Measurements from ENCODE around the gene CD200.
A peak's percentile ranks its signal among the peaks of the same experiment; 100 is the strongest.
"Not testable (repeated sequence)": the region's sequence is repeated elsewhere in the genome, so short reads cannot be mapped to it uniquely, and the experiment has no call there.

CD200 gene

DNA sequence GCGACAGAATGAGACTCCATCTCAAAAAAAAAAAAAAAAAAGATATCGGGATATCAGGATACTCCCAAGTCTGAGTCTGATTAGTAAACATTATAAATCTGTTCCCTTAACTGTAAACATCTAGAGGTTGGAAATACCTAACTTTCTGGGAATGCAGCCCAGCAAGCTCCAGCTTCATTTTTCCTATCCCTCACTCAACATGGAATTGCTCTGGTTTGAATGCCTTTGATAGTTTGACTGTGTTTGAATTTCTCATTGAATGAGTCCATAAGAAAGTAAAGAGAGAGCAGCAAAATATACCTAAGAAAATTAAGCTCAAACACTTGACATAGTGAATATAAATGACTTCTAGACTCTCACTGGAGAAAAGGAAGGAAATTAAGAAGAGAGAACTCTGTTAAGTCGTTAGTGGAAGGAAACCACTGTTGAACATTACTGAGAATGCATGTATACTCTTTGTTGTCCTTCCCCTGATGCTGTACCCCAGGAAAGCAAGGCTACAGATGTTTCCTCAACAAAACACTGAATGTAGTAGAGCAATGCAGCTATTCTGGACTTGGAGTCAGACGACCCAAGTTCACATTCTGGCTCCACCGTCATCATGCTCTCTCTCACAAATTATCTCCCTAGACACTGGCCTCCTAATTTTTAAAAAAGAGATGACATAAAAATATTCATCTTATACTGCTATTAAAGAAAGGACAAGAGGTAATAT lies 62.4 kb downstream of the CD200 start:
- peaks cover 46 to 62% of the 10 kb centered on the region in 2 donors for H3K4me1 Mint-ChIP-seq
- no peak overlapping the region for H3K27ac Mint-ChIP-seq
- peaks cover 0 to 7% of the 10 kb centered on the region in 2 donors for H3K36me3 Mint-ChIP-seq
- no peak overlapping the region for H3K4me3 Mint-ChIP-seq
- no peaks in the 10 kb centered on the region for H3K27me3 Mint-ChIP-seq
- ATAC-seq (replicated peaks) = no peak
- no peak for DNase-seq
- H3K9me3 Mint-ChIP-seq = peaks cover 5 to 8% of the 10 kb centered on the region in 2 donors

DNA sequence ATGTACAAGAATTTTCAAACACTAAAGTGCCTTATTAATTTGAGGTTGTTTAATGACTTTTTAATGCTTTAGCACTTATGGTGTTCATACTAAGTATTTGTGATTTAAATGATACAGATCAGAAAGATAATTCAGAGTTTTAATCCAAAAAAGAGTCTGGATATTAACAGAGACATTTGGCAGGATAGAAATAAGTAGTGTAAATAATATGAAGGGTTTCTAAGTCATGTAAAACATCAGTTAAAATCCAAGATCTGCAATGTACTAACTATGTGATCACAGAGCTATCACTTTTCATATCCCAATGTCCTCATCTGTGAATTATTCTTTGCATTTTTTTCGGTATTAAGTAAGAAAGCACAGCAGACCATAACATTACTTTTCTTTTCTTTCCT lies 62.9 kb downstream of the CD200 start:
- Mint-ChIP-seq H3K36me3 (peaks cover 0 to 7% of the 10 kb centered on the region in 2 donors), H3K9me3 (peaks cover 5 to 8% of the 10 kb centered on the region in 2 donors), H3K27ac (no peak overlapping the region), H3K4me3 (no peak overlapping the region), H3K27me3 (no peaks in the 10 kb centered on the region), H3K4me1 (peaks cover 44 to 60% of the 10 kb centered on the region in 2 donors)
- no peak for DNase-seq
- no peak for ATAC-seq (replicated peaks)

DNA sequence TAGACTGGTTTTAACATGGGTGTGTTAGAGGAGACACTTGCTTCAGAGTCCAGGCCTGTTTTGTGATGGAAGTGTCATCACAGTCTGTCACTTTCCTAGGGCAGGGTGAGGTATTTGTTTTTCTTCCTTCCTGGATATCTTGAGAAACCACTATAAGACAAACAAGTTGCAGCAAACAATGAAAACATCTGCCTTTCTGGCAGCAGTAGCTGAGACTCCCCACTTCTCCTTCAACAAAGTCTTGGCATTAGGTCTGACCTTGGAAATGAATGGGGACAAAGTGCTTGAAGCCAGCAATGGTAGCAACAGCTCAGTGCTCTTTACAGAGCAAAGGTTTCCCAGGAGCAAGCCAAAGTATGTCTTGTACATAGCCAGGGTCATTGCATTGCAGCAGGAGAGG lies 64.6 kb downstream of the CD200 start:
- Mint-ChIP-seq H3K9me3 (peaks cover 1 to 5% of the 10 kb centered on the region in 2 donors), H3K36me3 (peaks cover 0 to 4% of the 10 kb centered on the region in 2 donors), H3K27ac (peak overlapping the region; percentile 62), H3K27me3 (no peaks in the 10 kb centered on the region), H3K4me1 (peaks cover 30 to 51% of the 10 kb centered on the region in 2 donors), H3K4me3 (no peak overlapping the region)
- ATAC-seq (replicated peaks) = no peak
- no peak for DNase-seq

DNA sequence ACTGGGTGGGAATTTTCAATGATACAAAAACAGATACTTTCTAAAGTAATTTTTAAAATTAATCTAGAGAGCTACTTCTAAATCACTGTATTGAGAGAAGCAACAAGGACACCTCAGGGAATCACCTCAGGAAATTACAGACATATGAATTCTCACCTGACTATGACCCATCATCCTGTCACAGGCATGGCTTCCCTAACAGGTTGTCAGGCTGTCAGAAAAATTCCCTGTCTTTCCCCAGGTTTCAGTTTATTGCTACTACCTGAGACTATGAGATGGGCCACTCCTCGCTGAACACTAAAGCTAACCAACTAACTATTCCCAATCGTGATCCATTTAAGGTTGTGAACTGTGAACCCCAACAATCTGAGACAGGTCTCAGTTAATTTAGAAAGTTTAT lies 66.1 kb downstream of the CD200 start:
- peaks cover 28 to 47% of the 10 kb centered on the region in 2 donors for H3K4me1 Mint-ChIP-seq
- peaks cover 0 to 2% of the 10 kb centered on the region in 2 donors for H3K36me3 Mint-ChIP-seq
- no peak overlapping the region for H3K4me3 Mint-ChIP-seq
- ATAC-seq (replicated peaks) (no peak), DNase-seq (no peak)
- peak overlapping the region; percentile 84 for H3K27ac Mint-ChIP-seq
- H3K9me3 Mint-ChIP-seq = peaks cover 0 to 2% of the 10 kb centered on the region in 2 donors
- no peaks in the 10 kb centered on the region for H3K27me3 Mint-ChIP-seq

DNA sequence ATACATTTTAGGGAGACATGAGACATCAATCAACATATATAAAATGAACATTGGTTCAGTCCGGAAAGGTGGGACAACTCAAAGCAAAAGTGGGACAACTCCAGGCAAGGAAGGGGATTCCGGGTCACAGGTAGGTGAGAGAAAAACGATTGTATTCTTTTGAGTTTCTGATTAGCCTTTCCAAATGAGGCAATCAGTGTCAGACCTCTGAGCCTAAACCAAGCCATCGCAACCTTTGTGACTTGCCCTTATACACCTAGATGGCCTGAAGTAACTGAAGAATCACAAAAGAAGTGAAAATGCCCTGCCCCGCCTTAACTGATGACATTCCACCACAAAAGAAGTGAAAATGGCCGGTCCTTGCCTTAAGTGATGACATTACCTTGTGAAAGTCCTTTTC lies 66.6 kb downstream of the CD200 start:
- DNase-seq; H3K36me3 Mint-ChIP-seq; H3K27me3 Mint-ChIP-seq; ATAC-seq (replicated peaks); H3K9me3 Mint-ChIP-seq; H3K4me3 Mint-ChIP-seq: not testable (repeated sequence)
- Mint-ChIP-seq H3K4me1 (peaks cover 24 to 43% of the 10 kb centered on the region in 2 donors), H3K27ac (peak overlapping the region; percentile 84)

DNA sequence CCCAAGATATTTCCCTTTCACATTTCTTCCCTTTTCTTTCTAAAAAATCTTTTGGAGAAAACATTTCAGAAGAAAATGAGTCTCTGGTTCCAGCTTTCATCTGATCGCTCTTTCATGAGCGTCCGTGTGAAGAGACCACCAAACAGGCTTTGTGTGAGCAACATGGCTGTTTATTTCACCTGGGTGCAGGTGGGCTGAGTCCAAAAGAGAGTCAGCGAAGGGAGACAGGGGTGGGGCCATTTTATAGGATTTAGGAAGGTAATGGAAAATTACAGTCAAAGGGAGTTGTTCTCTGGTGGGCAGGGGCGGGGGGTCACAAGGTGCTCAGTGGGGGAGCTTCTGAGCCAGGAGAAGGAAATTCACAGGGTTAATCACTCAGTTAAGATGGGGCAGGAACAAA lies 67.4 kb downstream of the CD200 start:
- not testable (repeated sequence) for DNase-seq; H3K9me3 Mint-ChIP-seq; H3K4me3 Mint-ChIP-seq; ATAC-seq (replicated peaks); H3K27me3 Mint-ChIP-seq; H3K36me3 Mint-ChIP-seq
- Mint-ChIP-seq H3K4me1 (peaks cover 24 to 44% of the 10 kb centered on the region in 2 donors), H3K27ac (peak overlapping the region; percentile 77)

DNA sequence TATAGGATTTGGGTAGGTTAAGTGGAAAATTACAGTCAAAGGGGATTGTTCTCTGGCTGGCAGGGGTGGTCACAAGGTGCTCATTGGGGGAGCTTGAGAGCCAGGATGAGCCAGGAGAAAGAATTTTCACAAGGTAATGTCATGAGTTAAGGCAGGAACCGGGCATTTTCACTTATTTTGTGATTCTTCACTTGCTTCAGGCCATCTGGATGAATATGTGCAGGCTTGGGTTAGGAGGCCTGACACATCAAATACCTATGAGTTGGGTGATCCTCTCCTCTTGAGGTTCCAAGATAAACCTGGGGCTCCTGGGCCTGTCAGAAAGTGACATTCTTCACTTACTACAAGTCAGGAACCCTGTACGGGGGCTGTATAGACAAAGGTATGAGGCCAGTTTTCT lies 68.7 kb downstream of the CD200 start:
- Mint-ChIP-seq H3K4me3 (no peak overlapping the region), H3K4me1 (peaks cover 22 to 42% of the 10 kb centered on the region in 2 donors), H3K9me3 (no peaks in the 10 kb centered on the region), H3K27ac (no peak overlapping the region), H3K27me3 (no peaks in the 10 kb centered on the region), H3K36me3 (peaks cover 0 to 2% of the 10 kb centered on the region in 2 donors)
- no peak for ATAC-seq (replicated peaks)
- no peak for DNase-seq

DNA sequence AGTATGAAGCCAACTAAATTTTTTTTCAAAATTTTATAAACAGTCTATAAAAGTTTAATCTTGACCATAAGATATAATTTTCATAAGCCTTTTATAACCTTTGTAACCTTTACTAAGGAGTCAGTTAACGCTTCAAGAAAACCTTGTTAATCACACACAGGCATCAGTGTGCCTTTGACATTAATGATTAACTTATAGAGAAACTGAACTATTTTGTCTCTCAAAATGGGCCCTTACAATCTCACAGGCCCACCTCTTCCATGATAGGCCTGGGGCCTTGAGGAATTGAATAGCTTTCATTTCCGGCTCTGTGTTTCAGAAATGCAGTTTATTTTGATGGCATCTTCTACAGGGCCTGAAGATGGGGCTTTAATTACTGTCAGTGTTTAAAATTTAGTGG lies 70.1 kb downstream of the CD200 start:
- Mint-ChIP-seq H3K4me3 (no peak overlapping the region), H3K9me3 (no peaks in the 10 kb centered on the region), H3K4me1 (peaks cover 24 to 49% of the 10 kb centered on the region in 2 donors), H3K27ac (peak overlapping the region; percentile 25), H3K36me3 (no peaks in the 10 kb centered on the region), H3K27me3 (no peaks in the 10 kb centered on the region)
- DNase-seq = no peak
- no peak for ATAC-seq (replicated peaks)

DNA sequence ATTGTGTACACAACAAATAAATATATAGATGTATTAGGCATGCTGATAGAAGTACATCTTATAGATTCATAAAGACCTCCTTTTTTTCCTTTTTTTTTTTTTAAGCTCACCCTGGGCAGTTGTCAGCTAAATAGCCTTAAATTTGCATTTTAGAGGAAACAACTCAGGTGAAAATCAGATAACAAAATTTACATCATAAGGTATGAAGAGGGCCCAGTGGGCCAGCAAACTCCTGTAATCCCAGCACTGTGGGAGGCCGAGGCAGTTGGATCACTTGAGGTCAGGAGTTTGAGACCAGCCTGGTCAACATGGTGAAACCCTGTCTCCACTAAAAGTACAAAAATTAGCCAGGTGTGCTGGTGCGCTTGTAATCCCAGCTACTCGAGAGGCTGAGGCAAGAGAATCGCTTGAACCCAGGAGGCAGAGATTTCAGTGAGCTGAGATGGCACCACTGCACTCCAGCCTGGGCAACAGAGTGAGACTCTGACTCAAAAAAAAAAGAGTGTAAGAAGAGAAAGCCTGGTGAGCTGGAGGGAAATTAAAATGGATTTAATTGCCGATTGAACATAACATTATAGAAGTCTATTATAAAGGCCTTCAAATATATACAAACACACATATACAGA lies 72.1 kb downstream of the CD200 start:
- not testable (repeated sequence) for H3K36me3 Mint-ChIP-seq; H3K9me3 Mint-ChIP-seq; DNase-seq; H3K27me3 Mint-ChIP-seq; H3K4me3 Mint-ChIP-seq; ATAC-seq (replicated peaks)
- Mint-ChIP-seq H3K4me1 (peaks cover 27 to 48% of the 10 kb centered on the region in 2 donors), H3K27ac (peak overlapping the region; percentile 92)

DNA sequence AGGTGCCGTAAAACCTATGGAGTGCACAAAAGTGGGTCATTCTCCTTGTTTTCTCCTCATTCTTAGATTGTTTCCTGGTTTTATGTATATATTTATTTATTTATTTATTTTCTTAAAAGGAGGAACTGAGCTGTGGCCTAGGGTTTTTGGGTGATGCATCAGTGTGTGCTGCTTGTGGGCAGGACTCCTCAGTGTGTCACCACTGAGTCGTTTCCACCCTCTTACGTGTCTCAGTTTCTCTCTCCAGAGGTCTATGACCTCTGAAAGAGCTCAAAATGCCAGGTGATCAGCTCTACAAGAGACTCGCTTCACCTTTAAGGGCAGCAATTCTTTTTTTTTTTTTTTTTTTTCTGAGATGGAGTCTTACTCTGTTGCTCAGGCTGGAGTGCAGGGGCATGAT lies 72.9 kb downstream of the CD200 start:
- Mint-ChIP-seq H3K4me1 (peaks cover 26 to 48% of the 10 kb centered on the region in 2 donors), H3K9me3 (peaks cover 0 to 4% of the 10 kb centered on the region in 2 donors), H3K36me3 (peaks cover 0 to 4% of the 10 kb centered on the region in 2 donors), H3K27ac (peak overlapping the region; percentile 92), H3K27me3 (no peaks in the 10 kb centered on the region), H3K4me3 (no peak overlapping the region)
- peak; percentile 51 for DNase-seq
- ATAC-seq (replicated peaks) = peak; percentile 76 to 86

DNA sequence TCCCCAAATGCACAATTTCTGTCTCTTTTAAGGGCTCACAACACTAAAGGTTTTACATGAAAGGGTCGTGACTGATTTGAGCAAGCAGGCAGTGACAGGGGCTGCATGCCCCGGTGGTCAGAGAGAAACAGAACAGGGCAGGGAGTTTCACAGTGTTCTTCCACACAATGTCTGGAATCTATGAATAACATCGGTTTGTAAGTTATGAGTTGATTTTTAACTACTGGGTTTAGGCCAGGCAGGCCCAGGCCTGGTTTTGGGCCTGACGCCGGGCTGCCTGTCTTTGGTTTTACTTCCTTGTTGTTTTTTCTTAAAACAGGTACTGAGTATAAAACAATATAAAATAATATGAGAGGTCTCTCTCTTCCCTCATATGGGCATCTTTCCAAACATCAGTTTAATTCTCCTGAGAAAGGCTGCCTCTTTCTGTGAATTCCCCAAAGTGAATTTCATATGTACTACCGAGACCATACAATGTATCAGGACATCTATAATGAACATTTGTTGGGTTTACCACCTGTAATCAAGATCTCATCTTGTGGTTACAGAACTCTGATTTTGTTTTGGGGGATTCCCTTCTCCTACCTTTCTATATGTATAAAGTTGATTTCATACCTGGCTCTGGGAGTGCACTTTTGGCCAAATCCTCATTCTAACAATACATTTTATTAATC lies 74.4 kb downstream of the CD200 start:
- Mint-ChIP-seq H3K27me3 (no peaks in the 10 kb centered on the region), H3K9me3 (peaks cover 2 to 6% of the 10 kb centered on the region in 2 donors), H3K4me1 (peaks cover 30 to 54% of the 10 kb centered on the region in 2 donors), H3K36me3 (peaks cover 0 to 9% of the 10 kb centered on the region in 2 donors), H3K4me3 (peak overlapping the region; percentile 2 to 49), H3K27ac (peak overlapping the region; percentile 82)
- DNase-seq = peak; percentile 61
- ATAC-seq (replicated peaks) = peak; percentile 66 to 72

DNA sequence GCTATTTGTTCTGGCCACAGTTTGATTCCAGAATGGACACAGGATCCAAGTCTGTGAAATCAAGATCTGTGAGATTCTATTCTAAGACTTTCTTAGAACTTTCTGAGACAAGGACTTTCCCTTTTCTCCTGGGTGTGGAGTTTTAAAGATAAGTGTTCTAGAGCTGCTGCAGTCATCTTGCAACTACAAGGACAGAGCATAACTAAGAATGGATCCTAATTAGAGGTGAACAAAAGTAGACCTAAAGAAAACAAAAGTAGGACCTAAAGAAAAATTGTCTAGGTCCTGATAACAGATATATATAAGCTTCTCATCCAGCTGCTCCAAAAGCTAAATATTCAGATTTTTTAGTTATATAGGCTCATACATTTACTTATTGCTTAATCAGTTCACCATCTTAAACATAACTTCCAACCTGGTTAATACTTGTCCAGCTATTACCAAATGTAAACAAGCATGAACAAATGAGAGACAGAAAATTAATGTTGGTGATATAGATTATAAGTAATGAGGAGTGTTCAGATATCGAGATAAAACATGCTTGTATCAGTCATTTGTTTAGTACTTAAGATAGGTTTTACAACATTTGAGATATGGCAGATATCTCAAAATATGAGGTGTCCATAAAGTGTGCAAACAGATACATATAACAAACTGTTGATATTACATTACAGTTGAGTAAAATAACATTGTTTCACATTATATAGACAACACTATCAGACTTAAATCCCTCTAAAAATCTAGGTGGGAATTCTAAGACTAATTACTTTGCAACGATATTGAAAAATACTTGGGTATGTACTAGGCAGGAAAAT lies 75.1 kb downstream of the CD200 start:
- Mint-ChIP-seq H3K4me3 (peak overlapping the region in 1 of 2 donors; percentile 6), H3K9me3 (peaks cover 3 to 8% of the 10 kb centered on the region in 2 donors), H3K4me1 (peaks cover 35 to 62% of the 10 kb centered on the region in 2 donors), H3K36me3 (peaks cover 0 to 13% of the 10 kb centered on the region in 2 donors), H3K27me3 (no peaks in the 10 kb centered on the region), H3K27ac (peak overlapping the region; percentile 82)
- ATAC-seq (replicated peaks) (peak; percentile 41 to 54), DNase-seq (no peak)

DNA sequence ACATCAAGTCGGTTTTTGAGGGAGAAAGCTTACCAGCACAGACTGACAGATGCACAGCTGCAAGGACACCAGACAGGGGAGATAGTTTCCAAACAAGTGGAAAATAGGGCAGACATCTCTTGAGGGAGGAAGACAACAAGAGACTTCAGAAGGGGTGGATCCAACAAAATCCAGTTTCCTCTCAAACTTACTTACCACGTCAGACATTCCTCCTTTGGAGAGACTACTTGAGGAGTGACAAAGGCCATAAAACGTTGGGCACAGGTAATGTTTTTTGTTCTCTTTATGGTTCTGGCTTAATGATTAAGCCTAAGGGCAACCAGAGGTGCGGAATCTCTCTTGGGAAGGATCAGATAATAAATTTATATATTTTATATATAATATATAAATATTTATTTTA lies 76.1 kb downstream of the CD200 start:
- Mint-ChIP-seq H3K4me3 (no peak overlapping the region), H3K27me3 (no peaks in the 10 kb centered on the region), H3K9me3 (peaks cover 5 to 8% of the 10 kb centered on the region in 2 donors), H3K4me1 (peaks cover 43 to 71% of the 10 kb centered on the region in 2 donors), H3K27ac (no peak overlapping the region), H3K36me3 (peaks cover 0 to 15% of the 10 kb centered on the region in 2 donors)
- DNase-seq (no peak), ATAC-seq (replicated peaks) (no peak)

DNA sequence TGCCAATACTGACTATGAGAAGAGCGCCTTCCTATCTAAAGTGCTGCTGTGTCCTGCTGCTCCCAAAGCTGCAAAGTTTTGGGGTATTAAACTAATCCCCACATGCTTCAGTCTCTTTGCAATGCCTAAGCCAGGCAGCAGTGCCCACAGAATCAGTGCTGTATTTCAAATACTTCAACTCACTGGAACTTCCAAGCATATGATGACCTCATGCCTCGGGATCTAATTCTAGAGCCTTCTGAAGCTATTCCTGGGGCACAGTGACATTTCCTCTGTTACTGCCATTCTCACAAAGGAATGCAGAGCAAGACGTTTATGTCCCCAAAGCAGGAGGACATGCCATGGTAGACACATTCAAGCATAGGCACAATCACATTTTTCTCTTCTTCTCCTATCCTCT lies 78.5 kb downstream of the CD200 start:
- no peaks in the 10 kb centered on the region for H3K27me3 Mint-ChIP-seq
- ATAC-seq (replicated peaks) (no peak), DNase-seq (no peak)
- no peak overlapping the region for H3K27ac Mint-ChIP-seq
- peaks cover 9 to 24% of the 10 kb centered on the region in 2 donors for H3K36me3 Mint-ChIP-seq
- H3K4me3 Mint-ChIP-seq = no peak overlapping the region
- peaks cover 41 to 62% of the 10 kb centered on the region in 2 donors for H3K4me1 Mint-ChIP-seq
- H3K9me3 Mint-ChIP-seq = peaks cover 8 to 12% of the 10 kb centered on the region in 2 donors

Measured in stimulated activated naive B cell treated with anti-CD40 and anti-IgM and Interleukin-4, amounts not matched to agents 10 μg/mL and 1 μg/mL and 100 μg/mL, for 72 hours (primary cell).